HG02870 (cell line): Measurements from ENCODE around the gene COX19.

Experiments used
- ATAC-seq: cut with Tn5 transposase; IDR thresholded peaks from one replicate; pipeline ENCODE4 v1.9.1; 2021; ENCODE audit warnings: mild to moderate bottlenecking, moderate library complexity; ENCODE audit not compliant: unreplicated experiment

Gene COX19

DNA sequence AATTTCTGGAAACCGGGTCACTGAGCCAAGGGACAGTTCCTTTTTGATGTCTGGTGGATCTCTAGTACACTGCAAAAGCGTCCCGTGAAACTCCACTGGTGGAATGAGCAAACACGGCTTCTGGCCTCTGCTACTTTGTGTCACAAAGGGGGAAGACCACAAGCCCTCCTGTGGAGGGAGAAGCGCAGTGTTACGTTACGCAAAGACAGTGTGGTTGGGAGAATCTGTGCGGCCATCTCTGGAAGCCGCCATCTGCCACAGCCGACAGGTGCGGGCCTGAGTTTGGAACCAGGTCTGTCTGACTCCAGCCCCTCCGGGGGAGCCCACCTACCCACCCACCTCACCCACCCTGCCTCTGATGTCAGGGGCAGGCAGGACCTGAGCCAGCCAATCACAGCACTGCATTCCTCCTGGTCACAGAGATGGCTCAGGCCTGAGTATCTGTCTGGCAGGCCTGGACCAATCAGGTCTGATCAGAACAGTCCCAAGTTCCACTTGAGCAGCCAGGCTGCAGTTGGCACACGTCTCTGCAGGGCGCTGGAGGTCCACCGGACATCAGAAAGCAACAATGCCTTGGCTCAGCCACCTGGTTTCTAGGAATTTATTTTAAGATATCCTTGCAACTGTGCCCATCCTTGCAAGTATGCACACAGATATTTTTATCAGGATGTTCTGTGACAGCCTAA, 4.7 kb upstream of the COX19 start:
- ATAC-seq = no peak

DNA sequence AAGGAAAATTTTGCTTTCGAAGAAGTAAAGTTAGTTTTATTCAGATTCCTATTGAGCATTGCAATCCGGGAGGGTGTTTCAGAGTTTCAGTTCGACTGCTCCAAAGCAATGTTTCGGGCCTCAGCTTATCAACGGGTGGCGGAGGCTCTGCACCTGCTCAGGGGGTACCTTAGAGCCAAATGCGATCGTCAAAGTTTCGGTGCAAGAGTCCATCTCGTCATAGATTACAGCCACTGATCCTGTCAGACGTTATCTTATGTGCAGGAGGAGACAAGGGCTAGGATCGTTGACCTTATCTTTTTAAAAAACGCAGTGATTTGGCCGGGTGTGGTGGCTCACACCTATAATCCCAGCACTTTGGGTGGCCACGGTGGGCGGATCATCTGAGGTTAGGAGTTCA, 3.8 kb upstream of the COX19 start:
- no peak for ATAC-seq

DNA sequence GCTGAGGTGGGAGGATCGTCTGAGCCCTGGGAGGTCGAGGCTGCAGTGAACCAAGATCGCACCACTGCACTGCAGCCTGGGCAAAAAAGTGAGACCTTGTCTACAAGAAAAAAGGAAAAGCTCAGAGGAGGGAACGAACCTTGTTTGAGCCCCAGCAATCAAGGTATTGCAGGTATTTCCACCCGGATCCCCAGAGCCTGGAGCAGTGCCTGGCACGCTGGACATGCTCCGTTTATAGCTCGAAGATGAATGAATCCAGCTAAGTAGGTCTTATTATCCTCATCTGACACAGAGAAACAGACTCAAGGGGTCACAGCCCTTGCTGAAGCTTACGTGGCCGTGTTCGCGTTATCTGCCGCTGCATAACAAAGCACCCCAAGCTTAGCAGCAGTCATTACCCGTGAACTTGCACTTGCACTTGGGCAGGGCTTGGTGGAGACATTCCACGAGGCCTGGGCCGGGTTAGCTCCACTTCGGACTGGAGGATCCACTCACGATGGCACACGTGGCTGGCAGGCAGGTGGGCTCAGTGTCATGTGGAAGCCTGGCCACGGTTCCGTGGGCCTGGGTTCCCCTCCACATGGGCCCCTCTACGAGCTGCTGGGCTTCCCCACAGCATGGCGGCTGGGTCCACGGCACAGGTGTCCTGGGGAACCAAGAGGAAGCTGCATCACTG, 3.2 kb upstream of the COX19 start:
- ATAC-seq = no peak

DNA sequence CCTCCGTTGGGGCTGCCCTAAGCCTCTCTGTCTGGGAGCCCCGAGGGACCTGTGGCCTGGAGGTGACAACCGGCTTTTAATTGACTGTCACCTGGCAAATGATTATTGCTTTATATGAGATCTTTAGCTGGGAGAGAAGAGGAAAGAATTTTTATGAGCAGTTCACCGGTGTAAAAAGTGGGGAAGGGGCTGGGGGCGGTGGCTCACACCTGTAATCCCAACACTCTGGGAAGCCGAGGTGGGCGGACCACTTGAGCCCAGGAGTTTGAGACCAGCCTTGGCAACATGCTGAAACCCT, 2.6 kb upstream of the COX19 start:
- ATAC-seq = no peak

DNA sequence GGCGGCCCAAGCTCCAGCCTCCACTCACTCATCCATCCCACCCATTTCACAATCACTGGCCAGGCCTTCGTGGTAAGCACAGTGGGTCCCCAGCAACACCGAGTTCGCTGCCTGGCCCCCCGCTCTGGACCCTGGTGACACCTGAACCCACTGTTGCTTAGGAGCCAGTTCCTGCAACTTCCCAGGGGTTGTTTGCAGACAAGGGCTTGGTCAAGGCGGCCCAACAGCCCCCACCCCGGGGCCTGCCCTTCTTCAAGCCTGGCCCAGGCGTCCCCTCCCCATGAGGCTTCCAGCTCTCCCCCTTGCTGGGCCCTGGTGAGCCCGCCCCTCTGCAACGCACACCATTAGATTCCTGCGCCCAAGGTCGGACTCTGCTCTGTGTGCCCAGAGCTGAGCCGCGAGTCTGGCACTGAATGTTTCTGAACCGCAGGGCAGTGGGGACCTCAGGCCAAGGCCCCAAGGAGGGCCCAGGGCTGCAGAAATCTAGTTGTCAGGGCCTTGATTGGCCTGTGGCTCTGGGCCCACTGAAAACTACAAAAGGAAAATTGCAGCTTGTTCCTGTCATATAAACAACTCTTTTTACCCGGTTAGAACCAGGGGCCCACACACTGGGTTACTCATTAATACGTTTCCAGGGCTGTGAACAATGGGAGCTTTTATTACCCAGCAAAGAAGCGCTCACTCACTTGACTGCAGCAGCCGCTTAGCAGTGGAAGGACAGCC, 2.1 kb upstream of the COX19 start:
- no peak for ATAC-seq

DNA sequence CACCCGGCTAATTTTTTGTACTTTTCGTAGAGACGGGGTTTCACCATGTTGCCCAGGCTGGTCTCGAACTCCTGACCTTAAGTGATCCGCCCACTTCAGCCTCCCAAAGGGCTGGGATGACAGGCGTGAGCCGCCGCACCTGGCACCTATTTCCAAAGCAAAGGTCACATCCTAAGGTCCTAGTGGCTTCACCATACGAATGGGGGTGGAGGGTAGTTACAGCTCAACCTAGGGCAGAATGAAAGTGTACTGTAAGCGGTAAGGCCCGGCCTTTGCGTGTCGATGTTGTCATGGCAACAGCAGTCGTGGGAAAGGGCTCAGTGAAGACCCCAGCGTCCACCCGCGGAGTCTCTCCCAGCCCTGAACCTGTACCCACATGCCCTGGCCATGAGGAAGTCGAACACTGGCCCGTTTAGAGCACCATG, 1.6 kb upstream of the COX19 start:
- ATAC-seq = no peak

DNA sequence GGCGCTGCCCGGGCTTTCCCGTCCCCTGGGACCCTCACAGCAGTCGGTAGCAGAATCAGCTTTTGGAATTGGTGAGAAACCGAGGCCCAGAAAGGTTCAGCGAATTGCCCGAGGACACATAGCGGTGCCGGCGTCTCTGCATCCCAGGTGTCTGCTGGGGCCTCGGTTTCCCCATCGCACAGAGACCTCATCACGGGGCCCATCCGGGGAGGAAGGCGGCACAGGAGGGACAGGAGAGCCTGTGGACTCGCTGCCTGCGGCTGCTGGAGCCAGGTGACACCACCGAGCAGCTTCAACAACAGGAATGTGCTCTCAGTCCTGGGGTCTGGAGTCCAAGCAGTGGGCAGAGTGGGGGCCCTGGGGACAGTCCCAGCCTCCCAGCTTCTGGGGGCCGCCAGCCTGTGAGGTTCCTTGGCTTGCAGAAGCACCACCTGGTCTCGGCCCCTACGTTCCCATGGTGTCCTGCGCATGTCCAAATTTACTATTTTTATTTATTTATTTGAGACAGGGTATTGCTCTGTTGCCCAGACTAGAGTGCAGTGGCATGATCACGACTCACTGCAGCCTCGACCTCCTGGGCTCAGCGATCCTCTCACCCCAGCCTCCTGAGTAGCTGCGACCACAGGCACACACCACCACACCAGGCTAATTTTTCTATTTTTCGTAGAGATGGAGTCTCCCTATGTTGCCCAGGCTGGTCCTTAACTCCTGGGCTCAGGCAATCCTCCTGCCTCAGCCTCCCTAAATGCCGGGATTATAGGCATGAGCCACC, 539 bp upstream of the COX19 start:
- no peak for ATAC-seq

DNA sequence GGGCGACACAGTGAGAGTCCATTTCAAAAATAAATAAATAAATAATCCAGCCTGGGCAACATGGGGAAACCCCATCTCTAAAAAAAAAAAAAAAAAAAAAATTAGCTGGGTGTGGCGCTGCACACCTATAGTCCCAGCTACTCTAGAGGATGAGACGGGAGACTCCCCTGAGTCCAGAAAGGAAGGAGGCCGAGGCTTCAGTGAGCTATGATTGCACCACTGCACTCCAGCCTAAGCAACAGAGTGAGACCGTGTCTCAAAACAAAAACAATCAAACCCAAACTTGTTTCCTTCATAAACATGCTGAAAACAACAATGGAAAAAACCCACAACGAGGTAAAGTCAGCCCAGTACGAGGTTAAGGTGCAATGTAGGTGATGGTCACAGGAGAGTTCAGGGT, 1.2 kb downstream of the COX19 start:
- no peak for ATAC-seq

DNA sequence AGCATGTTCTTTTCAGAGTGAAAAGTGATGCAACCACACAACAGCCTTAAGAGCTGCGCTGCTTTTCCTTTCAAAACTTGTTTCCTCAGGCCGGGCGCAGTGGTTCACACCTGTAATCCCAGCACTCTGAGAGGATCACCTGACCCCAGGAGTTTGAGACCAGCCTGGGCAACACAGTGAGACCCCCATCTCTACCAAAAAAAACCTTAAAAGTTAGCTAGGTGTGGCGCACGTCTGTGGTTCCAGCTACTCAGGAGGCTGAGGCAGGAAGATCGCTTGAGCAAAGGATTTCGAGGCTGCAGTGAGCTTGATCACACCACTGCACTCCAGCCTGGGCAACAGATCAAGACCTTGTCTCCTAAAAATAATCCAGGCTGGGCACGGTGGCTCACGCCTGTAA, 2.0 kb downstream of the COX19 start:
- ATAC-seq = no peak

DNA sequence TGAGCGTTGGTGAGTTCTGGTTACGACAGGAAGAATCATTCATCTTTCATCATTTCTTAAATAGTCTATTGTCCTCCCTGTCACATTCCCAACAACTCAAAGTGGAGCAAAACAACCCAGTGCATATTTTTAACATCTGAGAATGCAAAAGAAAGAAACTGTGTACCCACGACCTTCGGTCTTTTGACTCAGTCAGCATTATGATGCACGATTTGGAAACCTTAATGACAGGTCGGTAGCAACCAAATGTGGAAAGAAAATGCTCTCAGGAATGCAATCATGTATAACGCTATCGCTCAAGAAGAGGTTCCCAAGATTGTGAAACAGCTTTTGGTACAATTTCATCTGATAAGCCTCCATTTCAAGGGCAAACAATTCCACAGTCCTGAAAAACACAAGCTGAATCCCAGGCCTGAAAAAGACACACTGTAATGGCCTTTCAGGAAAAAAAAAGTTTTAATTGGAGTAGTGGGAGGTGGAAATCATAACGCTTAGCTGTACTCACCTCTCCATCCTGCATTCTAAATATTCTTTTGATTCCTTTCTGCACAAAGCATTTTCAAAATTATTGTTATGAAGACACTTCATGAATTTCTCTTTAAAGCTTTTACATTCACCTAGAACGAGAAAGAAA, 2.6 kb downstream of the COX19 start:
- no peak for ATAC-seq

DNA sequence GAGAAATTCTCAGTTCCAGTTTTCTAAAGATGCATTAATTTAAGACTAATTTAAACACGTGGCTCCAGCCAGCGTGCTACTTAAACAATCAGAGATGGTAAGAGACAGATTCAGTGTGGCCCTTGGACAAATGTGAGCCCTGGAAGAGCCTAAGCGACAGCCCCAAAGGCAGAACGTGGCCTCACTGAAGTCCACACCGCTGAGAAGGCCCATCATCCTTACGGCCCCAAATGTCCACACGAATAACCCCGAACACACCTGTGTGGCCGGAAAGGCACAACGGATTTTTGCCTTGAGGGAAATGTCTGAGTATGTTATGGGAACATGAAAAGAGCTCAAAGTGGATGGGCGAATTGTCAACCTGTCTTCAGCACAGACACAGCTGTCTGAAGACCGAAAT, 3.2 kb downstream of the COX19 start:
- no peak for ATAC-seq

DNA sequence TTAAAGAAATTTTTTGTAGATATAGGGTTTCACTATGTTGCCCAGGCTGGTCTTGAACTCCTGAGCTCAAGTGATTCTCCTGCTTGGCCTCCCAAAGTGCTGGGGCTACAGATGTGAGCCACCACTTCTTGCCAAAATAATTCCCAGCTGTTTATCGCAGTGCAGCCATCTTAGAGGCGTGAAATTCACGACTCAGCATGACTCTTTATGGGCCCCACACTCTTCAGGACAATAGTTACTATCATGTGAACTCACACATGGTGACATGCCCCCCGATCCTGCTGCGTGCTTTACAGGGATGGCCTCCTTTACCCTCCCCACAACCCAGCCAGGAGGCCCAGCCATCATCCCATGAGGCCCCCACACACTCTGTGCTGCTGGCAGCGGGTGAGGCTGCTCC, 4.6 kb downstream of the COX19 start:
- ATAC-seq = no peak

DNA sequence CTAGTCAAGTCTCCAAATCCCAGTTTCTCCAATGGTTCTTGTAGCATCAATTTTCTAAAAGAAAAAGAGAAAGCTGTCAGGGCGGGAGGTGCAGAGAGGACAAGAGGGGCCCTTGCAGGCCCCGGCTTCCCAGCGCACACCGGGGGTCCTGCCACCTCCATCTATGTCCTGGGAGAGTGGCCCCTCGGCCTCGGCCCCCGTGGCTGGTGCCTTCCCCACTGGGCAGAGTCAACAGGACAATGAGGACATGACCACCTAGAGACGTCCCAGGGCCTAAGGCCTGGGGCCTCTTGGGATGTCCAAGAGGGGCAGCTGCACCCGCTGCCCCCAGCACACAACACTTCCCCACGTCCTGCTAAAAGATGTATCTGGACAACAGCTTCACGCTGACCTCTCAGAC, 5.9 kb downstream of the COX19 start:
- no peak for ATAC-seq

DNA sequence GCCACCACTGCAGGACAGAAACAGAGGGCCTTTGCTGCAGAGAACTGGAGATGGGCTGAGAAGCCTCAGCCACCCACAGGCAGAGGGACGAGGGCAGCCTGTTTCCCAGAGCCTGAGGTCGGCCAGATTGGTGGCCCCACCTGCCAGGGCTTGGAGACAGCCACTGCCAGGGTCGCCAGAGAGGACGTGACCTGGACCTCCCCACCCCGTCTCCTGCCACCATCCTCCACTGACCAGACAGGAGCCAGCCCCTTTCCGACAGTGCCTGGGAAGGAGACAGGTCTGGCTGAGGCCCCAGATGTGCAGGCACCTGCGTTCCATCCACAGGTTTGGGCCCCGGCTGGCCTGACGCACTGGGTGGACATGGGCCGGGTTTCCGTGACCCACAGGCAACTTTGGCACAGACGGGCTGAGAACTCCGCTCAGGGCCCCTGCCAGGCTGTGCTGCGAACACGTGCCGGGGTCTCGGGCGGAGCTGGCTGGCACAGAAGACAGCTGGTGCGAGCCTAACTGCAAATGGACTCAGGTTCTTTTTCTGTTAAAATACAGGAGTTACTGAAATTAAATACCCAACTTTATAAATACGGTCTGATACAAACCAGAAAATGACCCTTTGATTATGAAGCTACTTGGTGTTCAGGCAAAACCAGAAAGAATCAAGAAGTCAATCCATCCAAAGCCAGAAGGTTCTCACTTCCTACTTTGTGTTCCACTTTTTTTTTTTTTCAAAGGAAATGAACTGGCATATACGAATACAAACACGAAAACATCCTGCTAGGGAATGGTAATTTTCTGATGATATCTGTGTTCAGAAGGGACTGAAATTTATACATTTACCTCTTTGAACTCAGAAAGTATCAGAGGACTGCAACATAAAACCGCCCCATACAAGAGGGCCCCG, 6.9 kb downstream of the COX19 start:
- ATAC-seq = no peak

DNA sequence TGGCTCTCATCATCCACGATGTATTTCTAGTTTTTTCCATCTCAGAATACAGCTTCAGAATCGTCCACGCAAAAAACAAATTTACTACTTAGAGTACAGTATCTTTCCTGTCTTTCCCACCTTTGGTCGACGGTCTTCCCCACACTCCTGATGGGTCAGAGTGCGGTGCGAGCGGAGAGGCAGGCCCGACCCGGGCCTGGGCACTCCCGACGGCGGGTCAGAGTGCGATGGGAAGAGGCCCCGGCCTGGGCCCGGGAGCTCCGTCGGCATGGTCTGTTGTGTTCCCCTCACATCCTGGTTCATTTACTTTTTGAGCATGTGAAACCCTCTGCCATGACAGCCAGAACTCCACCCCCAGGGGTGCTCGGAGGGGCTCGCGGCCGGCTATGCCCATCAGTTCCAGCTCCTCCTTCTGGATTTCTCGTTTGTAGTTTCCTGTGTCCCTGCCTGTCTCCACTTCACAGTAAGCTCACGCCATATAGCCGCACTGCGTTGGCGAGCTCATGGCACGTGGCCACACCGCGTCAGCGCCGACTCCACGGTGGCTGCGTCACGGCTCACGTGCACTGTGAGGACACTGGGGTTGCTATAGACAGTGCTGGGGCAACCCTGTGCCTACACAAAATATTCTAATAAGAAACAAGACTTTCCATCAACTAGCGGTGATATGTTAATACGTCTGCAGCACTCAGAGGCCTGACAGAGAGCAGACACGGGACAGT, 7.8 kb downstream of the COX19 start:
- no peak for ATAC-seq

DNA sequence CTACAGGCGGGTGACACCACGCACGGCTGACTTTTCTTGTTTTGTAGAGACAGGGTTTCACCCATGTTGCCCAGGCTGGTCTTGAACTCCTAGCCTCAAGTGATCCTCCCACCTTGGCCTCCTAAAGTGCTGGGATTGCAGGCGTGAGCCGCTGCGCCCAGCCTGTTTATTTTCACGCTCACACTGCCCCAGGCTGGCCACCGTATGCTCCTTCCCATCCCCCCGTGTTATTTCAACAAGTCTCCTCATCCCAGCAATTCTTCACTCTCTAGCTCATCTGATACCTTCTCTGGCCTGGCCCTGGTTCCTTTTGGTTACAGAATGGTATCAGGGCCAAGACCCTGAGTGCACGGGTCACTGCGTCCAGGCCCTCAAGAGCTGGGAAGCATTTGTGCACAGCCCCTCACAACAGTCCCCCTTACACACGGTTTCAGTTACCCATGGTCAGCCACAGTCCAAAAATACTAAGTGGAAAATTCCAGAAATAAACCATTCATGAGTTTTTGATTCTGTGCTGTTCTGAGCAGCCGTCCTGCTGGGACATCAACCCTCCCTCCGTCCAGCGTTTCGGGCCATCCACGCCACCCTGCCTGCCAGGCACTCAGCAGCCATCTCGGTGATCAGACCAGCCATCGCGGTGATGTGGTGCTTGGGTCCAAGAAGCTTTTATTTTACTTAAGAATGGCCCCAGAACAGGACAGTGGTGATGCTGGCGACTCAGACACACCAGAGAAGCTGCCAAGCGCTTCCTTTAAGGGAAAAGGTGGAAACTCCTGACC, 8.9 kb downstream of the COX19 start:
- no peak for ATAC-seq

DNA sequence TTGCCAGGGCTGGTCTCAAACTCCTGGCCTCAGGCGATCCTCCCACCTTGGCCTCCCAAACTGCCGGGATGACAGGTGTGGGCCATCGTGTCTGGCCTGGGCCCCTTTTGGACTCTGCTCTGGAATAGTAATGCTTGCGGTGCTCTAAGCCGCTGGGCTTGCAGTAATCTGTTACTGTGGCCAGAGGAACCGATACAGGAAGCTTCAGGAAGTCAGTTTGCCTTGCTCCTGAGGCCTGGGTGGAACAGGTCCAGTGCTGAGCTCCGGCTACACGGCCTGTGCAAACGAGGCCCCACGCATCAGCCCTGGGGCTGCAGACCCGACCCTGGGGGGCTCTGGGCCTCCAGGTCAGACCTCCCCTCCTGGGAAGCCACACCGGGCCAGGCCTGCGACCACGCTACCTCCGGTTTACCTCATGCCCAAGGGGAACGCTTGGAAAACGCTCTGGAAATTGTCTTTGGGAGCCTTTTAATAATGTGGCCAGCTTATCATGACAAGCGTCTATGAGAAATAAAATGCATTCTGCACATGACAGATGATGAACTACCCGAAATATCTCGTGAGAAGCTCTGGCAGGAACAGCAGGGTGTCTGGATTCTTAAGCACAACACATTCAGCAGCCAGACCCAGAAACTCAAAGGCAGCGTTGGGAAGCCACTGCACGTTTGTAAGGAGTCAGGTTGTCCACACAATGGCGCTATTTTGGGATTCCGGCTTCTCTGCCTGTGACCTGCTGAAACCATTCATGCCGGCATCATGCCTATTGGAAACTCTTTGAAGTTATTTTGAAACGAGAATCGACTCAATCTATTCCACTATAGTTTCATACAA, 10.7 kb downstream of the COX19 start:
- ATAC-seq = no peak
